ENCODE data around the gene E2F1.

Gene E2F1

GRCh38 chr20:33686100-33686983, at the start of gene E2F1:
Gene E2F1 (minus strand): TSS chr20:33686385. CDS start chr20:33686264, 121 bp downstream.
- DNase-seq, result peak; percentile 96

GRCh38 chr20:33733654-33734576, 47.7 kb upstream of the E2F1 start:
- DNase-seq, result no peak

- peak; percentile 95 for DNase-seq
Measured at GRCh38 chr20:33732166-33732970, 46.2 kb upstream of the E2F1 start.

GRCh38 chr20:33731693-33732165, 45.5 kb upstream of the E2F1 start, which contains the start of gene ZNF341:
Gene ZNF341 (plus strand): TSS chr20:33731996. CDS start chr20:33732022, 26 bp downstream.
- DNase-seq, result peak; percentile 95

GRCh38 chr20:33730946-33731692, 44.9 kb upstream of the E2F1 start:
- no peak for DNase-seq

GRCh38 chr20:33729101-33729500, 42.9 kb upstream of the E2F1 start:
- DNase-seq, result no peak

GRCh38 chr20:33728463-33728862, 42.3 kb upstream of the E2F1 start:
- no peak for DNase-seq

GRCh38 chr20:33727806-33728205, 41.6 kb upstream of the E2F1 start:
- no peak for DNase-seq

- no peak for DNase-seq
Measured at GRCh38 chr20:33727115-33727479, 40.9 kb upstream of the E2F1 start.

- DNase-seq, result no peak
Measured at GRCh38 chr20:33725607-33726264, 39.6 kb upstream of the E2F1 start.

- DNase-seq, result no peak
Measured at GRCh38 chr20:33724439-33725094, 38.4 kb upstream of the E2F1 start.

- no peak for DNase-seq
Measured at GRCh38 chr20:33721391-33722140, 35.4 kb upstream of the E2F1 start.

GRCh38 chr20:33719989-33720709, 34.0 kb upstream of the E2F1 start, which contains the start of gene PXMP4:
Gene PXMP4 (minus strand): TSS chr20:33720310. CDS start chr20:33720207, 103 bp downstream.
- peak; percentile 97 for DNase-seq

- DNase-seq, result no peak
Measured at GRCh38 chr20:33719277-33719988, 33.2 kb upstream of the E2F1 start.

- no peak for DNase-seq
Measured at GRCh38 chr20:33716498-33716897, 30.3 kb upstream of the E2F1 start.

GRCh38 chr20:33713865-33714367, 27.7 kb upstream of the E2F1 start:
- DNase-seq, result no peak

GRCh38 chr20:33711446-33711738, 25.2 kb upstream of the E2F1 start:
- no peak for DNase-seq

Data from midbrain (tissue), 1 donor.